OCI-LY7 (cell line): ENCODE measurements around the gene WDR83. TPM values are rescaled to one million over a fixed set of nuclear protein-coding genes. Genes with fewer than 3 reads are reported as not detected.

Source experiments
- BruUV-seq: library from RNA; stranded (reverse); fragments of 400-500 nt; replicated peaks from 2 replicates; lab custom pipeline; 2021; lab: Mats Ljungman, UMichigan
- CTCF ChIA-PET: fragments of 300-600 bp; sonication (Branson Sonifier 250); formaldehyde crosslinking; loops from one replicate; lab custom pipeline; 2022; ENCODE audit warnings: antibody characterized with exemption; ENCODE audit not compliant: unreplicated experiment; lab: Charles Lee
- POLR2A ChIA-PET: fragments of 300-600 bp; sonication (Branson Sonifier 250); formaldehyde crosslinking; loops from one replicate; lab custom pipeline; 2022; ENCODE audit warnings: antibody characterized with exemption; lab: Charles Lee
- DNase-seq: peaks from one replicate; pipeline ENCODE4 v3.0.0-alpha.2; 2015; ENCODE audit warnings: low spot score
- H2AFZ ChIP-seq: fragments of 200-600 bp; sonication (generic), shearing (Covaris generic); 2 replicates; pipeline ENCODE4 v1.6.1; 2014; ENCODE audit warnings: mild to moderate bottlenecking, antibody characterized with exemption, low read length, moderate library complexity
- H3K27ac ChIP-seq: fragments of 200-600 bp; sonication (generic); 2 replicates; pipeline ENCODE4 v1.5.1; 2014; ENCODE audit warnings: mixed run types, low read depth, mild to moderate bottlenecking, moderate library complexity, low read length, inconsistent platforms; ENCODE audit not compliant: poor library complexity, severe bottlenecking
- H3K36me3 ChIP-seq: fragments of 200-600 bp; sonication (generic); 2 replicates; pipeline ENCODE4 v1.6.1; 2014; ENCODE audit warnings: mild to moderate bottlenecking, antibody characterized with exemption, low read length, moderate library complexity, mixed read lengths; ENCODE audit not compliant: insufficient read depth
- H3K4me1 ChIP-seq: fragments of 200-600 bp; sonication (generic); 2 replicates; pipeline ENCODE4 v1.5.1; 2014; ENCODE audit warnings: mild to moderate bottlenecking, low read length; ENCODE audit not compliant: insufficient read depth, poor library complexity, severe bottlenecking
- H3K4me2 ChIP-seq: fragments of 200-600 bp; sonication (generic); 2 replicates; pipeline ENCODE4 v1.6.1; 2014; ENCODE audit warnings: mild to moderate bottlenecking, low read length
- H3K4me3 ChIP-seq: fragments of 200-600 bp; sonication (generic); 2 replicates; pipeline ENCODE4 v1.5.1; 2014; ENCODE audit warnings: mild to moderate bottlenecking, low read depth, low read length; ENCODE audit not compliant: poor library complexity, severe bottlenecking
- H3K79me2 ChIP-seq: fragments of 200-600 bp; sonication (generic); 2 replicates; pipeline ENCODE4 v1.6.1; 2016; ENCODE audit warnings: low read depth, mild to moderate bottlenecking, low read length, moderate library complexity, mixed read lengths; ENCODE audit not compliant: insufficient read depth
- H3K9me2 ChIP-seq: fragments of 200-600 bp; sonication (generic); 2 replicates; pipeline ENCODE4 v1.6.1; 2016; ENCODE audit warnings: mild to moderate bottlenecking, low read length, mixed read lengths; ENCODE audit not compliant: insufficient read depth
- H3K9me3 ChIP-seq: fragments of 200-600 bp; sonication (generic); 2 replicates; pipeline ENCODE4 v1.6.1; 2014; ENCODE audit warnings: mild to moderate bottlenecking, mixed run types, low read length, mixed read lengths
- H4K20me1 ChIP-seq: fragments of 200-600 bp; sonication (generic); 2 replicates; pipeline ENCODE4 v1.6.1; 2014; ENCODE audit warnings: mild to moderate bottlenecking, antibody characterized with exemption, low read length, moderate library complexity, mixed read lengths; ENCODE audit not compliant: insufficient read depth
- CTCF ChIP-seq: fragments of 200-600 bp; sonication (generic); conservative IDR thresholded peaks from 2 replicates; pipeline ENCODE4 v1.5.1; 2014; ENCODE audit warnings: mild to moderate bottlenecking, antibody characterized with exemption, low read length, moderate library complexity, mixed read lengths
- EZH2phosphoT487 ChIP-seq: fragments of 200-600 bp; sonication (generic); IDR thresholded peaks from 2 replicates; pipeline ENCODE4 v1.6.1; 2018; ENCODE audit warnings: low read depth, borderline replicate concordance, mild to moderate bottlenecking, mixed run types, antibody characterized with exemption, low read length, moderate library complexity, mixed read lengths
- intact Hi-C: fragments of 100-400 bp; cut with micrococcal nuclease; formaldehyde crosslinking; loops from one replicate; pipeline ENCODE4 v1.10.0; 2022; ENCODE audit not compliant: unreplicated experiment
- total RNA-seq, 2 experiments: library from RNA; depleted of rRNA in 1 of 2; stranded (reverse); fragments of >200 nt in 1 of 2; shearing (Covaris generic) in 1 of 2; gene quantifications; 2 replicates each; pipeline ENCODE4 v1.2.3, GENCODE V29; 2014 to 2022

WDR83 gene
- total RNA-seq, 2 experiments from 2014 or later, result 15.9 to 17.0 TPM

- Histone ChIP-seq H3K9me2 (no peaks in the 10 kb centered on the region), H3K27ac (no peak overlapping the region), H3K4me3 (no peak overlapping the region), H3K79me2 (no peaks in the 10 kb centered on the region), H3K4me1 (no peaks in the 10 kb centered on the region), H3K36me3 (peaks cover 5% of the 10 kb centered on the region; the same call in 1 of the 2 replicates), H4K20me1 (no peaks in the 10 kb centered on the region), H2AFZ (no peak overlapping the region), H3K9me3 (no peaks in the 10 kb centered on the region), H3K4me2 (no peak overlapping the region)
- TF ChIP-seq EZH2phosphoT487 (no peak), CTCF (no peak)
- BruUV-seq, result no TSS peak
- ChIA-PET POLR2A (no interaction called here), CTCF (no interaction called here)
- no peak for DNase-seq
- intact Hi-C loops, result no loop called here
Observed at GRCh38 chr19:12689581-12690216, 23.1 kb downstream of the WDR83 start.

- TF ChIP-seq CTCF, result no peak
- TF ChIP-seq EZH2phosphoT487, result no peak
- Histone ChIP-seq H3K4me1 (peaks cover 13% of the 10 kb centered on the region), H2AFZ (no peak overlapping the region), H4K20me1 (no peaks in the 10 kb centered on the region), H3K9me3 (no peaks in the 10 kb centered on the region), H3K27ac (no peak overlapping the region), H3K4me2 (no peak overlapping the region), H3K4me3 (no peak overlapping the region), H3K79me2 (no peaks in the 10 kb centered on the region), H3K36me3 (peaks cover 10% of the 10 kb centered on the region), H3K9me2 (no peaks in the 10 kb centered on the region)
- no TSS peak for BruUV-seq
- intact Hi-C loops, result no loop called here
- no peak for DNase-seq
- ChIA-PET POLR2A (no interaction called here), CTCF (no interaction called here)
Observed at GRCh38 chr19:12692960-12693359, 26.4 kb downstream of the WDR83 start.

DNA sequence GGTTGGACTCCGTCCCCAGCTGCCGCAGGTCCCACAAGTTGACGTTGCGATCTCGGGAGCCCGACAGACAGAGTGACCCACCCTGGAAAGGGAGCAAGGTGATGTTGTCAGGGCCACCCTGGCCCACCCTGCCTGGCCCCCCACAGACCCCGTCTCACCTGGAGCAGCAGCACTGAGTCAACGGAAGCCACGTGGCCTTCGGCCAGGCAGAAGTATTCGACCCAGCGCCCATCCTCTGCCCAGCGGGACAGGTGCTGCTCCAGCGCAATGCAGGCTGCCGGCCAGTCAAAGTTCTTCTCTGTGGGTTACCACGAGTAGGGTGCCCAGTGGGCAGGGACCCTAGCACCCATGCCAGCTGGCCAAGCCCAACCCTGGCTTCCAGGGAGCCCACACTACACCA, 28.0 kb downstream of the WDR83 start:
- H3K9me3 ChIP-seq, result no peaks in the 10 kb centered on the region
- no peak overlapping the region for H3K4me3 ChIP-seq
- ChIA-PET POLR2A (no interaction called here), CTCF (interaction anchor here (0.6 kb wide), 1 partner anchor 99 kb away, joined by 9 read pairs; no protein-coding TSS in a partner anchor)
- H3K4me1 ChIP-seq, result peaks cover 13% of the 10 kb centered on the region
- no peaks in the 10 kb centered on the region for H3K79me2 ChIP-seq
- no peaks in the 10 kb centered on the region for H4K20me1 ChIP-seq
- DNase-seq, result no peak
- intact Hi-C loops, result no loop called here
- H3K36me3 ChIP-seq, result peaks cover 25% of the 10 kb centered on the region
- BruUV-seq, result no TSS peak
- TF ChIP-seq EZH2phosphoT487, result no peak
- no peak for TF ChIP-seq CTCF
- no peak overlapping the region for H3K27ac ChIP-seq
- H3K9me2 ChIP-seq, result no peaks in the 10 kb centered on the region
- no peak overlapping the region for H2AFZ ChIP-seq
- H3K4me2 ChIP-seq, result 0 out of 2 replicates have a peak overlapping the region, but pooled peaks have one; percentile 88
